GM21619 (cell line): ENCODE measurements around the gene TSPAN3.

Source experiments
- ATAC-seq: cut with Tn5 transposase; IDR thresholded peaks from one replicate; pipeline ENCODE4 v1.9.1; 2021; ENCODE audit not compliant: unreplicated experiment

TSPAN3 gene

DNA sequence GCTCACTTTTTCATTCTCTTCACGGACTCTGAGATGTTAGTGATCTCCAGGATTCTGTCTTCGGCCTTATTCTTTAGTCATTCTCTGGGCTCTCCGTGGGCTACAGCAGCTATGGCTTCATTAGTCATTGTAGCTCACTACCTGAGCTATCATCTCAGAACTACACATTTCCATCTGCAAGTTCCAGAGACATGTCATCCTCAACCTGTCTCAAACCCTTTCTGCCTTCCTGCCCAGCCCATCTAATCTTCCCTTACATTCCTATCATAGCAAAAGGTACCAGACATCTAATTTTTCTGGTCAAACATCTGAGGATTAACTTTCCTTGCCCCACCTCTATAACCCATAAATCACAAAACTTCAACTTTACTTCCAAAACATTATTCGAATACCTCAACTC is 13.2 kb downstream of the TSPAN3 start:
- no peak for ATAC-seq

DNA sequence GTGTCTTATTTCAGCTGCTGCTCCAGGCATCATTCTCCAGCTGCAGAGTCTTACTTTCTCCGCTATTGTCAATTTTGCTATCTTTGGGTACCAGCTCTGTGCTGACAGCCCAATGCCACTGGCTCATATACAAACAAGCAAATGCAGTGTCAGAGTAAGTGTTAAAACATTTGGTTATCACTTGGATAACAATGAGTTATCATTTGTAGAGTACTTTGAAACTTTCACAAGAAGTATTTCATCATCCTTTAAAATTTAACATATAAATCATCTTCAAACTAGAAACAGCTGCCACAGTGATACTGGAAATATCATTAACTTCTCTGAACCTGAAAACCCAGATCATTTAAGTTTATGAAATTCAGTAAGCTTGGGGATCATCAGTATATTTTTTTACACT is 13.8 kb downstream of the TSPAN3 start:
- ATAC-seq = no peak

DNA sequence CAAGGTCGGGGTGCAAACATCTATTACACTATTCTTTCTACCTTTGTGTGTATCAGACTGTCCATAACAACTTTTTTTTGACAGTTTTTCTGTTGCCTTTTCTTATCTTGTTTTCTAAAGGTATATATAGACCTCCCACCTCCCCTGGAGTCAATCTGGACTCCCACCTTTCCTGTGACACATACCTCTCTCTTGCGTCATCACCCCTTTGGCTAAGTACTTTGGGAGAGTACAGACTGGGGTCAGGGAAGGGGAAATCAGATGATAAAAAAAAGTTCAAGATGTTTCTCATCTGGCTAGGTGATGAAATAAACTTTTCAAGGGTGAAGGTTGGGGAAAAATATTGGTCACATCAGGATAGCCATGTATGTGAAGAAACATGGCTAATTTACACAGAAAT is 17.2 kb downstream of the TSPAN3 start:
- no peak for ATAC-seq

GRCh38 chr15:77052556-77052955 is 18.4 kb downstream of the TSPAN3 start:
- no peak for ATAC-seq

GRCh38 chr15:77048135-77048876 is 22.6 kb downstream of the TSPAN3 start:
- ATAC-seq = no peak

GRCh38 chr15:77046704-77047412 is 24.1 kb downstream of the TSPAN3 start:
- no peak for ATAC-seq

DNA sequence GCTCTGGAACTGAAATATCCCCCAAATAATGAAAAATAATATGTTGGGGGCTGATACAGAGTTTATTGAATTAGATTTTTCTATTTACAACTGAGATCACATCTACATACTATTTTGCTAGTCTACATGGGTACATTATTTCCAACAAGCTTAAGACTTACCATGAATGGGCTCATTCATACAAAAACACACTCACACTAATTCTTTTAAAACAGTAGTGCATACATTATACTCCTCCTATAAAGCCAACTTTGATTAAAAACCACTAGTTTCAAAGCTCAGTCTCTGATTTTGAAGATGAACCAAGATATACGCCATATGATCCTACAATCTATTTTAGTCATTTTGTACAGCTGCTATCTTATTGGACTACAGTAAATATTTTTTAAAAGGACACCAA is 24.9 kb downstream of the TSPAN3 start:
- ATAC-seq = no peak

DNA sequence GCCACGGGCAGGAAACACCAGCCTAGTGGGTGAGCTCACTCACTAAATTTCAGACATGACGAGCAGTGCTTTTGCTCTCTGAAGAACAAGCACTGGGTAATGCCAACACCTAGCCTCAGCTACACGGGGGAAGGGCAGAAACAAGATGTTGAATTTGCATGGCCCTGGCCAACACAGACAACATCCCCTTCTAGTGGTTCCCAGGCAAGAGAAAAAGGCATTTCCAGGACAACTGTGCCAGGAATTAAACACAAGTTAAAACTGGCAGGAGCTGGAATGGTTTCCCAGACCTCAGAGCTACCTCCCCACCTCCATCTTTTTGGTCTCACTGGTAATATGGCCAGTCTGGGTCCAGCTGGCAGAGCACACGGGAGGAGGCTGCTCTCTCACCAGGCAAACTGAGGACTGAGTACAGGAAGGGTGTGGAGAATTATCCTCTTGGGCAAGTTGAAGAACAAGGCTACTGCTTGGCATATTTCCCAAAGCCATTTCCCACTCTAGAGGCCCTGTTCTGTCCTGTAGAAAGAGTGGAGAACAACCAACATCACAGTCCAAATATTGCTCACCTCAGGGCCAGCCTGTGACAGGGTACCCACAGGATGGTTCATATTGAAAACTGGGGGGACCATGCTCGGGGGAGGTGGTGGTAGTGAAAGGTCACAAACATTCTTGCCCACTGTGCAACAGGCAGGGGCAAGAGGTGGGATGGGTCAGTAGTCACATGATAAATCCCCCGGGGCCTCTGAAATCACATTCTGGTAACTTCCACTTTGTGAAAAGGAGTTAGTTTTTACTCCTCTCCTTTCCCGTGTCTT is 26.5 kb downstream of the TSPAN3 start:
- ATAC-seq = no peak

- no peak for ATAC-seq
Measured at GRCh38 chr15:77042955-77043920, 27.7 kb downstream of the TSPAN3 start.

GRCh38 chr15:77042245-77042919 is 28.5 kb downstream of the TSPAN3 start:
- no peak for ATAC-seq

DNA sequence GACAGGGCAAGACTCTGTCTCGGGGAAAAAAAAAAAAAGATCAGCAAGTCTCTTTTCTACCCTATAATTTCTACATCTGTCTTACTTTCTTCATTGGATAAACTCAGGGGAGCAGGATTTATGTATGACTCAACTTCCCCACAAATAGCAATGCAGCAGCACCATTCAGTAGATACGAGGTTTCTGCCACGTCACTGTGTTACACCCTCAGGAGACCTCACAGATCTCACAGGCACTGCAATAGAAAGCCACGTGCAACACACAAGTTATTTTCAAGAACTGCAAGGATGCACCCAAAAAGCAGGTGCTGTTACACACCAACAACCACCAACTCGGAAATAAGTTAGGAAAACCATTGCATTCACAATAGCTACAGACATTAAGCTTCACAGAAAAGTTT is 30.2 kb downstream of the TSPAN3 start:
- no peak for ATAC-seq

DNA sequence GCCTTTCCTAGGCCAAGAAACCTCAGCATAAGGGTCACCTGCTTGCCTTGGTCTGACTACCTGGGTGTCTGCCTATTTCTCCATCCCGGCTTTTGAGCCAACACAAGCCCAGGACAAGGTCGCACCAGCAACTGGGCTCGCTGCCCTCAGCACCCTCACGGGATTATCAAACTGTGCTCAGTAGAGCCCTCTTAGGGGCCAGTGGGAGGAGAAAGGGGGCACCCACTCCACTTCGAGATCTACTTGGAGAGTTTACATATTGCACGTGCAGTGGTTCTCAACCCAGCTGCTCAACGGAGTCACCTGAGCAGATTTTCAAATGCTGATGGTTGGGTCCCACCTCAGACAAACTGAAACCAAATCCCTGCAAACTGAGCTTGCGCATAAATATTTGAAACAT is 31.1 kb downstream of the TSPAN3 start:
- ATAC-seq = no peak

GRCh38 chr15:77039217-77039533 is 31.7 kb downstream of the TSPAN3 start:
- ATAC-seq = no peak

DNA sequence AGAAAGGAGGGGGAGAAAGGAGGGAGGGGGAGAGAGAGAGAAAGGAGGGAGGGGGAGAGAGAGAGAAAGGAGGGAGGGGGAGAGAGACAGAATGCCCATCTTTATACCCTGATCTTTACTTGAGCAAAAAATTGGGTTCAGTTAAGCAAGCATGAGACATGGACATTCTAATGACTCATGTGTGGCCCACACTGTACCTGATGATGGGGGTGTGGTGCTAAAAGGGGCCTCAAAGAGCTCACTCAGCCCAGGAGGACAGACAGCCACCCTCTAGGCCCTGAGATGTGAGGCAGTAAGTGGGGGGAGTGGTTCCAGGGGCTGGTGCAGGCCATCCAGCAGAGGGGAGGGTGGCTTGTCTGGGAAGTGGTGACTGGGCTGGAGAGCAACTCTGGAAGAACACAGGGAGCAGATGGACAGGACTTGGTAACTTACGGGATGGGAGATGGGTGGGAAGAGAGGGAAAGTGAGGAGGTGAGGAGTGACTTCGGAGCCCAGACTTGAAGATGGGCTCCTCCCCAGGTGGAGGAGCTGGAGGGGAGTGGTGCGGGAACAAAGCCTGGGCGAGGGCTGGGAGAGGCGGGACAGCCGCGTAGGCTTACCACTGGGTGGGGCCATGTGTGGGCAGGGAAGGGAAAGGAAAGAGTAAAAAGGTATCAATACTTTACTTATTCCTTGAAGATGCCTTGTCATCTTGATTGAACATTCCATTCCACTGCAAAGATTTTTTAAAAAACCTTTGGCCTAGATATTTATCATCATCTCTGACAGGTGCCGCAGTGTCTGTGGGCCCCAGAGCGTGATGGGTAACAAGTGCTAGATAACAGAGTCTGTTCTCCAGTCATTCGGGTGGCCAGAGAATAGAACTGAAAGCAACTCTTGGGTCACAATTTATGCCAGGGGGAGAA is 32.3 kb downstream of the TSPAN3 start:
- no peak for ATAC-seq

GRCh38 chr15:77037388-77038209 is 33.3 kb downstream of the TSPAN3 start:
- ATAC-seq = no peak

GRCh38 chr15:77036537-77037387 is 34.1 kb downstream of the TSPAN3 start:
- ATAC-seq = no peak

DNA sequence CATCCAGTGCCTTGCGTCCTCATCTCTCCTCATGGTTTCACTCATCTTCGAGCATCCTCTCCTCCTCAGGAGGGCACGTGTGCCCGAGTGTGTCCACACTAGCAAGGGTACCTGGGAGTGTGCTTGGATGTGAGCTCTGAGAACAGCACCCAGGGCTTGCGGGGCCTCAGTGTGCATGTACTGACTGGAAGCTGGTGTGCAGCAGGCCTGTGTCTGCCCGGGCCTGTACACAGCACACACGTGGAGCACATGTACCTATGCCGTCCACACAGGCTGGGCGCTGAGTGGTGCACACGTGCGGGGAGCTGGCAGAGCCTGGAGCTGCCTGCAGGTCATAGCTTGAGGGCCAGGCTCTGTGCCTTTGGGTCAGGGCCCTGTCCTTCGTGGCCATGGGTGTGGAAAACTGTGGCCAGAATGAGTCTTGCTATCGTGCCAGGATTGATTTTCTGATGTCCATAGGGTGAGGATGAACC is 34.9 kb downstream of the TSPAN3 start:
- no peak for ATAC-seq
